CD4-positive, alpha-beta T cell (primary cell): ENCODE data around the gene KCNQ4. TPM values are rescaled to one million over a fixed set of nuclear protein-coding genes. Genes with fewer than 3 reads are reported as not detected.

Experiments
- ATAC-seq: fragments of 200-7000 bp; cut with Tn5 transposase; one replicate; pipeline ENCODE4 v1.10.0; 2022; ENCODE audit warnings: mild to moderate bottlenecking; ENCODE audit not compliant: poor library complexity
- CTCF ChIA-PET: fragments of 350-600 bp; sonication (Branson Sonifier 250); formaldehyde crosslinking; loops from one replicate; lab custom pipeline; 2021; ENCODE audit warnings: antibody characterized with exemption, inconsistent platforms; lab: Charles Lee
- POLR2A ChIA-PET: fragments of 350-600 bp; sonication (Branson Sonifier 250); formaldehyde crosslinking; loops from one replicate; lab custom pipeline; 2021; ENCODE audit warnings: antibody characterized with exemption, inconsistent platforms; lab: Charles Lee
- DNase-seq, 14 experiments: peaks; one replicate each; pipeline ENCODE4 v3.0.0-alpha.2; 2013 to 2020; ENCODE audit warnings: mixed read lengths in 2 of 14
- H3K27ac ChIP-seq, 2 donors: one replicate each; pipeline versions ENCODE4 v1.5.1 to v1.7.0; 2013; ENCODE audit warnings: low read length in 2 of 2, low read depth in 1 of 2, mild to moderate bottlenecking in 1 of 2
- H3K27me3 ChIP-seq, 2 experiments: 1 replicate in 1 of 2; 2 replicates in 1 of 2; pipeline versions ENCODE4 v1.6.1 to v1.7.0; 2013; ENCODE audit warnings: low read length in 2 of 2, control low read depth in 1 of 2, mild to moderate bottlenecking in 1 of 2, moderate library complexity in 1 of 2; ENCODE audit not compliant: insufficient read depth in 2 of 2, control insufficient read depth in 1 of 2
- H3K36me3 ChIP-seq: one replicate; pipeline ENCODE4 v1.6.1; 2013; ENCODE audit warnings: low read length, control low read depth; ENCODE audit not compliant: insufficient read depth
- H3K4me1 ChIP-seq: one replicate; pipeline ENCODE4 v1.6.1; 2013; ENCODE audit warnings: low read length, control low read depth; ENCODE audit not compliant: insufficient read depth
- H3K4me3 ChIP-seq: one replicate; pipeline ENCODE4 v1.5.1; 2013; ENCODE audit warnings: mild to moderate bottlenecking, low read length, moderate library complexity
- H3K9me3 ChIP-seq, 2 experiments: 1 replicate in 1 of 2; 2 replicates in 1 of 2; pipeline versions ENCODE4 v1.6.1 to v1.7.0; 2013; ENCODE audit warnings: low read length in 2 of 2, mild to moderate bottlenecking in 2 of 2, control low read depth in 1 of 2, moderate library complexity in 1 of 2; ENCODE audit not compliant: control insufficient read depth in 1 of 2, insufficient read depth in 1 of 2
- H3K27ac Mint-ChIP-seq: one replicate; pipeline ENCODE4 v1.8.0; 2020; ENCODE audit warnings: mixed read lengths
- H3K27me3 Mint-ChIP-seq: one replicate; pipeline ENCODE4 v1.8.0; 2021; ENCODE audit warnings: mixed read lengths
- H3K36me3 Mint-ChIP-seq: one replicate; pipeline ENCODE4 v1.8.0; 2021; ENCODE audit warnings: low read depth, mixed read lengths
- H3K4me1 Mint-ChIP-seq: one replicate; pipeline ENCODE4 v1.8.0; 2021; ENCODE audit warnings: low read depth, mixed read lengths
- H3K4me3 Mint-ChIP-seq: one replicate; pipeline ENCODE4 v1.8.0; 2020; ENCODE audit warnings: mild to moderate bottlenecking, mixed read lengths
- H3K9me3 Mint-ChIP-seq: one replicate; pipeline ENCODE4 v1.8.0; 2020; ENCODE audit warnings: mixed read lengths
- intact Hi-C, 2 experiments: fragments of 100-400 bp; cut with DNase I in 1 of 2; cut with micrococcal nuclease in 1 of 2; formaldehyde crosslinking; loops; one replicate each; pipeline versions ENCODE4 v1.15.1 to v1.9.0; 2023 to 2025; cut with DNase I, micrococcal nuclease
- total RNA-seq, 174 experiments: library from RNA in 2 of 174; stranded (reverse) in 2 of 174; gene quantifications; one replicate each; pipeline ENCODE4 v1.2.3 and lab custom pipeline; 2021 to 2026
- TF ChIP-seq, protein P1 (sequence below): fragments of 200-600 bp; IDR thresholded peaks from one replicate; pipeline ENCODE4 v1.8.0; 2022; ENCODE audit warnings: antibody characterized with exemption, mild to moderate bottlenecking

The KCNQ4 gene
- total RNA-seq, 2 experiments from 2014 or later: 0.25 to 0.30 TPM

DNA sequence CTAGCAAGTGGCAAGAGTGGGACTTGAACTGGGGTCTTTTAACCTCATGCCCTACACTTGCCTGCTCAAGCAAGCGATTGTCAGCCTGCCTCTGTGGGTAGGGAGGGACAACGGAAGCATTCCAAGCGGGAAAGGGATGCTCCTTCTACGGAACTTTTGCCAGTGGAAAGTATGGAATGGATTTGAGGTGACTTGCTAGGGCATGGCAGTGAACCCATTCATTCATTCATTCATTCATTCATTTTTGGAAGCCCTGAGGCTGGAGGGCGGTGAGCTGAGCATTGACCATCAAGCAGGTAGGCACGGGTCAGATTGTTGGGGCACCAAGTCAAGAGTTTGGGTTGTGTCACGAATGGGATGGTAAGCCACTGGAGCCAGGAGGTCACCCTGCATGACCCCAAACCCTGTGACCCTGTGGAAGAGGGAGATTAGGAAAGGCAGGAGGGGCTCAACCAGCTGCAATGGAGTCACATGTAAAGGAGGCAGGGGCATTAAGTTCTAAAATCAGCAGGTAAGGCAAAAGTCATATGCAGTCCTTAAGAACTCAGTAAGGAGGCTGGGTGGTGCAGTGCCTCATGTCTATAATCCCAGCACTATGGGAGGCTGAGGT, 90.4 kb downstream of the KCNQ4 start:
- H3K27me3 Mint-ChIP-seq: no peaks in the 10 kb centered on the region
- intact Hi-C loops: no loop called here
- Histone ChIP-seq H3K27me3 (no peaks in the 10 kb centered on the region), H3K4me1 (peaks cover 32% of the 10 kb centered on the region), H3K9me3 (no peaks in the 10 kb centered on the region), H3K27ac (no peak overlapping the region), H3K4me3 (no peak overlapping the region), H3K36me3 (no peaks in the 10 kb centered on the region)
- POLR2A ChIA-PET: no interaction called here
- H3K36me3 Mint-ChIP-seq: no peaks in the 10 kb centered on the region
- H3K27ac Mint-ChIP-seq: no peak overlapping the region
- peaks cover 16% of the 10 kb centered on the region for H3K4me1 Mint-ChIP-seq
- CTCF ChIA-PET: no interaction called here
- peaks cover 6% of the 10 kb centered on the region for H3K9me3 Mint-ChIP-seq
- DNase-seq (no peak), ATAC-seq (no peak)
- H3K4me3 Mint-ChIP-seq: no peak overlapping the region
- TF ChIP-seq, protein P1, sequence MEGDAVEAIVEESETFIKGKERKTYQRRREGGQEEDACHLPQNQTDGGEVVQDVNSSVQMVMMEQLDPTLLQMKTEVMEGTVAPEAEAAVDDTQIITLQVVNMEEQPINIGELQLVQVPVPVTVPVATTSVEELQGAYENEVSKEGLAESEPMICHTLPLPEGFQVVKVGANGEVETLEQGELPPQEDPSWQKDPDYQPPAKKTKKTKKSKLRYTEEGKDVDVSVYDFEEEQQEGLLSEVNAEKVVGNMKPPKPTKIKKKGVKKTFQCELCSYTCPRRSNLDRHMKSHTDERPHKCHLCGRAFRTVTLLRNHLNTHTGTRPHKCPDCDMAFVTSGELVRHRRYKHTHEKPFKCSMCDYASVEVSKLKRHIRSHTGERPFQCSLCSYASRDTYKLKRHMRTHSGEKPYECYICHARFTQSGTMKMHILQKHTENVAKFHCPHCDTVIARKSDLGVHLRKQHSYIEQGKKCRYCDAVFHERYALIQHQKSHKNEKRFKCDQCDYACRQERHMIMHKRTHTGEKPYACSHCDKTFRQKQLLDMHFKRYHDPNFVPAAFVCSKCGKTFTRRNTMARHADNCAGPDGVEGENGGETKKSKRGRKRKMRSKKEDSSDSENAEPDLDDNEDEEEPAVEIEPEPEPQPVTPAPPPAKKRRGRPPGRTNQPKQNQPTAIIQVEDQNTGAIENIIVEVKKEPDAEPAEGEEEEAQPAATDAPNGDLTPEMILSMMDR: no peak

DNA sequence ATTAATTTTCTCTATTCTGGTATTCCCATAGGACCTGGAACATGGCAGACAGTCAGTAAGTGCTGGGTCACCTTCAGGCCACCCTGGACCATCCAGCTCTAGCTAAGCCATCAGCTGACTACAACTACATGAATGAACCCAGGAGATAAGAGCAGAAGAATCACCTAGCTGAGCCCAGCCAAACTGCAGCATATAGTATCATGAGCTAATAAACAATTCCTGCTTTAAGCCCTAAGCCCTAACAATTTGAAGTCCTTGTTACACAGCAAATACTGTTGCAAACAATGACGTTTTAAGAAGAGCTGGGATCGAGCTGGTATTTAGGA, 92.8 kb downstream of the KCNQ4 start:
- no peak for DNase-seq
- Histone ChIP-seq H3K27me3 (peaks cover 0 to 5% of the 10 kb centered on the region in 2 experiments), H3K4me1 (peaks cover 32% of the 10 kb centered on the region), H3K9me3 (no peaks in the 10 kb centered on the region), H3K36me3 (no peaks in the 10 kb centered on the region), H3K4me3 (no peak overlapping the region), H3K27ac (no peak overlapping the region)
- H3K4me3 Mint-ChIP-seq: no peak overlapping the region
- H3K27ac Mint-ChIP-seq: no peak overlapping the region
- peaks cover 16% of the 10 kb centered on the region for H3K4me1 Mint-ChIP-seq
- no peaks in the 10 kb centered on the region for H3K27me3 Mint-ChIP-seq
- ChIA-PET POLR2A (interaction anchor here (3.3 kb wide), 1 partner anchor 15 kb away, joined by 23 read pairs; the partner anchor contains the start of gene CITED4), CTCF (interaction anchor here (1.2 kb wide), 1 partner anchor 76 kb away, joined by 3 read pairs; no protein-coding TSS in a partner anchor)
- no peaks in the 10 kb centered on the region for H3K36me3 Mint-ChIP-seq
- TF ChIP-seq, protein P1: no peak
- H3K9me3 Mint-ChIP-seq: peaks cover 2% of the 10 kb centered on the region
- intact Hi-C loops: no loop called here
- no peak for ATAC-seq

DNA sequence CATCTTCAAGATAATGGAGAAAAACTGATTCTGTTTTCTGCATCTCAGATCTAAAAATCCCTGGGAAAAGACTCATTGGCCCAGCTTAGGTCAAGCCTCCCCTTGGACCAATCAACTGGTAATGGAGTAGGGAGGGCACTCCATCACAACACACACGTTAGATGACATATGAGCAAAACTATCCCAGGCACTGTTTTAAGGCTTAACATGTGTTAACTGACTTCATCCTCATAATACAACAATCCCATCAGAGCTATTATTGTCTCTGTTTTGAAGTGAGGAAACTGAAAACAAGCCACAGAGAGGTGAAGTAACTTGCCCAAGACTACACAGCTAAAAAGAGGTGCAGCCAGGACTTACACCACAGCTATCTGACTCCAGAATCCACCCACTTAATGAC, 93.3 kb downstream of the KCNQ4 start:
- Mint-ChIP-seq H3K9me3 (peaks cover 2% of the 10 kb centered on the region), H3K36me3 (no peaks in the 10 kb centered on the region), H3K4me3 (no peak overlapping the region), H3K27ac (no peak overlapping the region), H3K4me1 (peaks cover 16% of the 10 kb centered on the region), H3K27me3 (peaks cover 3% of the 10 kb centered on the region)
- ChIA-PET CTCF (interaction anchor here (1.2 kb wide), 1 partner anchor 76 kb away, joined by 3 read pairs; no protein-coding TSS in a partner anchor), POLR2A (interaction anchor here (3.3 kb wide), 1 partner anchor 15 kb away, joined by 23 read pairs; the partner anchor contains the start of gene CITED4)
- Histone ChIP-seq H3K27me3 (peaks cover under 1 to 8% of the 10 kb centered on the region in 2 experiments), H3K4me3 (no peak overlapping the region), H3K9me3 (no peaks in the 10 kb centered on the region), H3K36me3 (no peaks in the 10 kb centered on the region), H3K27ac (no peak overlapping the region), H3K4me1 (peaks cover 32% of the 10 kb centered on the region)
- DNase-seq: no peak
- intact Hi-C loops: no loop called here
- TF ChIP-seq, protein P1: no peak
- ATAC-seq: no peak
